HG02973 (cell line): ENCODE measurements around the gene LRRC36.
"Not testable (repeated sequence)": the region's sequence is repeated elsewhere in the genome, so short reads cannot be mapped to it uniquely, and the experiment has no call there.

ENCODE experiments used
- ATAC-seq: cut with Tn5 transposase; IDR thresholded peaks from one replicate; pipeline ENCODE4 v1.9.1; 2021; ENCODE audit warnings: moderate library complexity; ENCODE audit not compliant: unreplicated experiment

The LRRC36 gene

GRCh38 chr16:67399749-67400704, 73.4 kb downstream of the LRRC36 start:
- no peak for ATAC-seq

GRCh38 chr16:67400901-67401300, 74.3 kb downstream of the LRRC36 start:
- ATAC-seq: no peak

- no peak for ATAC-seq
These were observed 77.5 kb downstream of the LRRC36 start for GRCh38 chr16:67403976-67404555.

GRCh38 chr16:67404740-67405226, 78.2 kb downstream of the LRRC36 start:
- no peak for ATAC-seq

- ATAC-seq: no peak
These were observed 78.7 kb downstream of the LRRC36 start for GRCh38 chr16:67405336-67405735.

- no peak for ATAC-seq
These were observed 79.7 kb downstream of the LRRC36 start for GRCh38 chr16:67406111-67406971.

- no peak for ATAC-seq
These were observed 80.7 kb downstream of the LRRC36 start for GRCh38 chr16:67407176-67407787.

- no peak for ATAC-seq
These were observed 81.3 kb downstream of the LRRC36 start for GRCh38 chr16:67407788-67408452.

GRCh38 chr16:67409631-67410030, 83.0 kb downstream of the LRRC36 start:
- no peak for ATAC-seq

GRCh38 chr16:67411339-67411738, 84.7 kb downstream of the LRRC36 start:
- ATAC-seq: no peak

GRCh38 chr16:67412294-67412693, 85.7 kb downstream of the LRRC36 start:
- ATAC-seq: no peak

GRCh38 chr16:67413978-67414911, 87.6 kb downstream of the LRRC36 start:
- no peak for ATAC-seq

- not testable (repeated sequence) for ATAC-seq
These were observed 88.8 kb downstream of the LRRC36 start for GRCh38 chr16:67415421-67415820.

- peak; percentile 58 for ATAC-seq
These were observed 89.5 kb downstream of the LRRC36 start, which contains the start of gene ZDHHC1 for GRCh38 chr16:67415872-67416793. ZDHHC1 (minus strand) TSS chr16:67416477; CDS start chr16:67407775, 8,702 bp downstream.

GRCh38 chr16:67417333-67418061, 90.9 kb downstream of the LRRC36 start:
- ATAC-seq: no peak

GRCh38 chr16:67419502-67419901, 92.9 kb downstream of the LRRC36 start:
- ATAC-seq: no peak

GRCh38 chr16:67419931-67420330, 93.3 kb downstream of the LRRC36 start:
- ATAC-seq: no peak
